H1 (cell line): ENCODE results near the gene PEX3. TPM values are rescaled to one million over a fixed set of nuclear protein-coding genes. Genes with fewer than 3 reads are reported as not detected.

Source experiments
- BRCA1 ChIP-seq: IDR thresholded peaks from 2 replicates; pipeline ENCODE4 v1.6.1; 2012; ENCODE audit warnings: low read depth, low read length, improper control_type of control experiment
- CEBPB ChIP-seq: IDR thresholded peaks from 2 replicates; pipeline ENCODE4 v1.6.1; 2012; ENCODE audit warnings: low read depth, low read length
- CREB1 ChIP-seq: IDR thresholded peaks from 2 replicates; pipeline ENCODE4 v1.6.1; 2012; ENCODE audit warnings: inconsistent platforms
- EGR1 ChIP-seq: IDR thresholded peaks from 2 replicates; pipeline ENCODE4 v1.6.1; 2011; ENCODE audit warnings: low read depth, low read length, borderline replicate concordance
- HDAC6 ChIP-seq: IDR thresholded peaks from one replicate; pipeline ENCODE4 v1.7.1; 2012; ENCODE audit warnings: low read depth, mild to moderate bottlenecking, inconsistent platforms, low read length, moderate library complexity
- KDM4A ChIP-seq: IDR thresholded peaks from one replicate; pipeline ENCODE4 v1.7.1; 2012; ENCODE audit warnings: low read depth, mild to moderate bottlenecking, moderate library complexity, low read length, inconsistent platforms; ENCODE audit not compliant: severe bottlenecking
- NANOG ChIP-seq: IDR thresholded peaks from 2 replicates; pipeline ENCODE4 v1.6.1; 2011; ENCODE audit warnings: low read length, low read depth, mild to moderate bottlenecking, inconsistent platforms; ENCODE audit not compliant: insufficient read depth, poor library complexity, severe bottlenecking
- POLR2A ChIP-seq, 2 experiments: IDR thresholded peaks; 1 replicate in 1 of 2; 2 replicates in 1 of 2; pipeline ENCODE4 v1.6.1; 2011; ENCODE audit warnings: low read depth in 2 of 2, low read length in 2 of 2, mild to moderate bottlenecking in 2 of 2; ENCODE audit errors: control extremely low read depth in 1 of 2
- RBBP5 ChIP-seq: IDR thresholded peaks from 2 replicates; pipeline ENCODE4 v1.7.1; 2012; ENCODE audit warnings: low read depth, mild to moderate bottlenecking, inconsistent platforms, low read length, moderate library complexity, borderline replicate concordance
- SUZ12 ChIP-seq: fragments of 200-600 bp; sonication (generic); IDR thresholded peaks from 2 replicates; pipeline ENCODE4 v1.6.1; 2012; ENCODE audit warnings: mild to moderate bottlenecking, inconsistent platforms, low read length, moderate library complexity, mixed read lengths
- TEAD4 ChIP-seq: IDR thresholded peaks from 2 replicates; pipeline ENCODE4 v1.6.1; 2012; ENCODE audit warnings: low read depth, low read length, inconsistent platforms, mixed read lengths
- polyA plus RNA-seq, 7 experiments: library from polyadenylated mRNA; depleted of rRNA in 3 of 7; stranded (reverse) in 5 of 7; unstranded in 2 of 7; fragments of >200 nt in 5 of 7; fragments of 200-250 nt in 2 of 7; gene quantifications; 1 replicate in 5 of 7; 2 replicates in 1 of 7; 4 replicates in 1 of 7; pipeline versions ENCODE4 v1.2.1 to v1.2.3, GENCODE V29; 2011 to 2013; ENCODE audit warnings: missing spikeins in 2 of 7, mixed read lengths in 2 of 7
- total RNA-seq: library from RNA; stranded (reverse); fragmentation: NEBNext Ultra II Directional; extraction: Animal tissue kit (Norgen Biotek cat#: 25700); gene quantifications from 2 replicates; pipeline ENCODE4 v1.2.1, GENCODE V29; 2021
- TF ChIP-seq, protein P1 (sequence below), 3 experiments: IDR thresholded peaks; 1 replicate in 2 of 3; 2 replicates in 1 of 3; pipeline versions ENCODE4 v1.5.1 to v1.6.1; 2011; ENCODE audit warnings: low read length in 3 of 3, mild to moderate bottlenecking in 3 of 3, inconsistent platforms in 2 of 3, low read depth in 1 of 3, moderate library complexity in 1 of 3; ENCODE audit not compliant: insufficient read depth in 1 of 3; ENCODE audit errors: control extremely low read depth in 1 of 3
- TF ChIP-seq, protein P2 (sequence below): IDR thresholded peaks from 2 replicates; pipeline ENCODE4 v1.6.1; 2012; ENCODE audit warnings: inconsistent platforms
- TF ChIP-seq, protein P3 (sequence below): IDR thresholded peaks from 2 replicates; pipeline ENCODE4 v1.6.1; 2012; ENCODE audit warnings: low read length, inconsistent platforms
- TF ChIP-seq, protein P4 (sequence below): IDR thresholded peaks from 2 replicates; pipeline ENCODE4 v1.6.1; 2012; ENCODE audit warnings: inconsistent platforms

PEX3 gene
- total and polyA plus RNA-seq, 2 of the 8 experiments (the other 6 are each of a cell fraction or from before 2014, with no cell fraction given) = 8.0 to 16.8 TPM

DNA sequence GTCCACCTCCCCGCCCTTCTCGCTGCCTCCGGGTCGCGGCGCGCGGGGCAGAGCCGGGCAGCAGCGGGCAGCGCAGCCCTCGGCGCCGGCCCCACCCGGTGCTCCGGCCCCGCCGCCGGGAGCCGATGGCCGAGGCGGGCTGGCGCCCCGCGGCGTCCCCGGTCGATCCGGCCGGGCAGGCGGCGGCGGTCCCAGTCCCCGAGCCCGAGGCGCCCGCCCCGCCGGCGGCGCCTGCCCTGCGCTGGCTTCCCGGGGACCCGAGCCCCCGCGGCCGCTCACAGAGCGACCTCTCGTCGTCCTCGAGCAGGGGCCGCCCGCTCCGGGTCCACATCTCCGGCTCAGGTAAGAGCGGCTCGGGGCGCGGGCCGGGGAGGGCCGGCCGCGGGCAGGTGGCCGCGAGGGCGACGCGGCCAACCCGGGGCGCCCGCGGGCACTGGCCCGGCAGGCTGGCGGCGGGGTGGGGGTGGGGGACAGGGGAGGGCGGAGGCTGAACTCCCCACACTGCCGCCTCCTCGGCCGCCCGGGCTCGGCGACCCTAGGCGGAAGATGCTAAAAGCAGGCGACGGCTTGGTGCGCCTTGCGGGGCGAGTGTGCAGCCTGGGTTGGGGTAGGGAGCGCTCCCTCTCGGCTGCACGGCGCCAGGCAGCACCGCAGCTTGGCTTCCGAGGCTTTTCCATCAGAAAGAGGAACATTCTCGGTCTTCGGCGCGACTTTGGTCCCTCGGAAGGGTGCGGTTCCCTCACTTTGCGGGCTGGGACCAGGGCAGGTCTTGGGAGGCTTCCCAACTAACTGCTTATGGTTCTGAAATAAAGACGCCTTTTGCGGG is 86.5 kb downstream of the PEX3 start (continued):
- TF ChIP-seq, protein P1, sequence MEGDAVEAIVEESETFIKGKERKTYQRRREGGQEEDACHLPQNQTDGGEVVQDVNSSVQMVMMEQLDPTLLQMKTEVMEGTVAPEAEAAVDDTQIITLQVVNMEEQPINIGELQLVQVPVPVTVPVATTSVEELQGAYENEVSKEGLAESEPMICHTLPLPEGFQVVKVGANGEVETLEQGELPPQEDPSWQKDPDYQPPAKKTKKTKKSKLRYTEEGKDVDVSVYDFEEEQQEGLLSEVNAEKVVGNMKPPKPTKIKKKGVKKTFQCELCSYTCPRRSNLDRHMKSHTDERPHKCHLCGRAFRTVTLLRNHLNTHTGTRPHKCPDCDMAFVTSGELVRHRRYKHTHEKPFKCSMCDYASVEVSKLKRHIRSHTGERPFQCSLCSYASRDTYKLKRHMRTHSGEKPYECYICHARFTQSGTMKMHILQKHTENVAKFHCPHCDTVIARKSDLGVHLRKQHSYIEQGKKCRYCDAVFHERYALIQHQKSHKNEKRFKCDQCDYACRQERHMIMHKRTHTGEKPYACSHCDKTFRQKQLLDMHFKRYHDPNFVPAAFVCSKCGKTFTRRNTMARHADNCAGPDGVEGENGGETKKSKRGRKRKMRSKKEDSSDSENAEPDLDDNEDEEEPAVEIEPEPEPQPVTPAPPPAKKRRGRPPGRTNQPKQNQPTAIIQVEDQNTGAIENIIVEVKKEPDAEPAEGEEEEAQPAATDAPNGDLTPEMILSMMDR (IDR thresholded peaks at IDR 0.05; ENCODE audit: control extremely low read depth in 1 of 3, insufficient read depth in 1 of 3, low read depth in 1 of 3, low read length in 3 of 3) = peak; percentile 42 to 70 (median 69)
- TF ChIP-seq POLR2A (IDR thresholded peaks at IDR 0.05; ENCODE audit: control extremely low read depth in 1 of 2, low read depth in 2 of 2, low read length in 2 of 2) (peak in 1 of 2 experiments; percentile 37; a peak in 1 of 3 replicates), RBBP5 (peak; percentile 56; the same call in 1 of the 2 replicates), CREB1 (peak; percentile 83), HDAC6 (no peak), KDM4A (peak; percentile 59), SUZ12 (peak; percentile 41; the same call in 1 of the 2 replicates), NANOG (no peak), CEBPB (no peak), TEAD4 (no peak), EGR1 (no peak), BRCA1 (no peak)
- TF ChIP-seq, protein P2, sequence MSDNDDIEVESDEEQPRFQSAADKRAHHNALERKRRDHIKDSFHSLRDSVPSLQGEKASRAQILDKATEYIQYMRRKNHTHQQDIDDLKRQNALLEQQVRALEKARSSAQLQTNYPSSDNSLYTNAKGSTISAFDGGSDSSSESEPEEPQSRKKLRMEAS = peak; percentile 43; the same call in 1 of the 2 replicates
- TF ChIP-seq, protein P3, sequence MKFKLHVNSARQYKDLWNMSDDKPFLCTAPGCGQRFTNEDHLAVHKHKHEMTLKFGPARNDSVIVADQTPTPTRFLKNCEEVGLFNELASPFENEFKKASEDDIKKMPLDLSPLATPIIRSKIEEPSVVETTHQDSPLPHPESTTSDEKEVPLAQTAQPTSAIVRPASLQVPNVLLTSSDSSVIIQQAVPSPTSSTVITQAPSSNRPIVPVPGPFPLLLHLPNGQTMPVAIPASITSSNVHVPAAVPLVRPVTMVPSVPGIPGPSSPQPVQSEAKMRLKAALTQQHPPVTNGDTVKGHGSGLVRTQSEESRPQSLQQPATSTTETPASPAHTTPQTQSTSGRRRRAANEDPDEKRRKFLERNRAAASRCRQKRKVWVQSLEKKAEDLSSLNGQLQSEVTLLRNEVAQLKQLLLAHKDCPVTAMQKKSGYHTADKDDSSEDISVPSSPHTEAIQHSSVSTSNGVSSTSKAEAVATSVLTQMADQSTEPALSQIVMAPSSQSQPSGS = no peak
- TF ChIP-seq, protein P4, sequence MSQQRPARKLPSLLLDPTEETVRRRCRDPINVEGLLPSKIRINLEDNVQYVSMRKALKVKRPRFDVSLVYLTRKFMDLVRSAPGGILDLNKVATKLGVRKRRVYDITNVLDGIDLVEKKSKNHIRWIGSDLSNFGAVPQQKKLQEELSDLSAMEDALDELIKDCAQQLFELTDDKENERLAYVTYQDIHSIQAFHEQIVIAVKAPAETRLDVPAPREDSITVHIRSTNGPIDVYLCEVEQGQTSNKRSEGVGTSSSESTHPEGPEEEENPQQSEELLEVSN = peak; percentile 35; the same call in 1 of the 2 replicates
